Heart left ventricle (tissue), 16 donors: ENCODE data around the gene RAB3A. TPM values are rescaled to one million over a fixed set of nuclear protein-coding genes. Genes with fewer than 3 reads are reported as not detected.
A peak's percentile ranks its signal among the peaks of the same experiment; 100 is the strongest.

Experiments
- ATAC-seq, 4 donors: fragments of 200-7000 bp; cut with Tn5 transposase; one replicate each; pipeline ENCODE4 v1.9.1; 2020 to 2022; ENCODE audit warnings: moderate library complexity in 4 of 4, mild to moderate bottlenecking in 3 of 4, moderate number of reproducible peaks in 1 of 4
- DNase-seq, 5 donors: peaks; one replicate each; pipeline ENCODE4 v3.0.0-alpha.2; 2020
- H3K27ac ChIP-seq, 12 donors: fragments of 200-600 bp; sonication (generic) in 4 of 12; one replicate each; pipeline versions ENCODE4 v1.5.0 to v1.8.0; 2016 to 2022; ENCODE audit warnings: mild to moderate bottlenecking in 2 of 12
- H3K27me3 ChIP-seq, 9 donors: fragments of 200-600 bp; sonication (generic) in 2 of 9; one replicate each; pipeline versions ENCODE4 v1.5.1 to v1.8.0; 2016 to 2022; ENCODE audit warnings: mild to moderate bottlenecking in 3 of 9
- H3K36me3 ChIP-seq, 9 donors: fragments of 200-600 bp; sonication (generic) in 2 of 9; one replicate each; pipeline versions ENCODE4 v1.5.0 to v1.8.0; 2018 to 2022; ENCODE audit warnings: mild to moderate bottlenecking in 2 of 9
- H3K4me1 ChIP-seq, 12 donors: fragments of 200-600 bp; sonication (generic) in 4 of 12; one replicate each; pipeline versions ENCODE4 v1.5.0 to v1.8.0; 2016 to 2022; ENCODE audit warnings: mild to moderate bottlenecking in 3 of 12
- H3K4me3 ChIP-seq, 12 donors: fragments of 200-600 bp; sonication (generic) in 4 of 12; one replicate each; pipeline versions ENCODE4 v1.5.0 to v1.8.0; 2017 to 2022; ENCODE audit warnings: mild to moderate bottlenecking in 9 of 12, moderate library complexity in 4 of 12
- H3K9me3 ChIP-seq, 12 donors: fragments of 200-600 bp; sonication (generic) in 4 of 12; one replicate each; pipeline versions ENCODE4 v1.5.0 to v1.8.0; 2016 to 2022; ENCODE audit warnings: mild to moderate bottlenecking in 1 of 12
- CTCF ChIP-seq, 12 donors: fragments of 200-600 bp; sonication (generic) in 4 of 12; IDR thresholded peaks; one replicate each; pipeline versions ENCODE4 v1.5.0 to v1.8.0; 2018 to 2022; ENCODE audit warnings: antibody characterized with exemption in 12 of 12, mild to moderate bottlenecking in 5 of 12
- POLR2A ChIP-seq, 2 donors: fragments of 450-650 bp; IDR thresholded peaks; one replicate each; pipeline ENCODE4 v1.6.1; 2017; ENCODE audit warnings: antibody characterized with exemption in 2 of 2, mild to moderate bottlenecking in 2 of 2, moderate library complexity in 2 of 2
- WGBS, 4 donors: extraction: QIAGEN DNeasy Blood & Tissue Kit in 2 of 4; methylation state at CpG; one replicate each; pipeline versions ENCODE4 v1.1.5 to v1.1.7; 2013 to 2018; 5-methylcytosine and 5-hydroxymethylcytosine counted together
- intact Hi-C, 10 donors: fragments of 100-400 bp; cut with DNase I; formaldehyde crosslinking; loops; one replicate each; pipeline versions ENCODE4 v1.11.1 to v1.14.2; 2022
- polyA plus RNA-seq, 2 donors: library from polyadenylated mRNA; stranded (reverse); fragments of 200-250 nt; gene quantifications; one replicate each; pipeline ENCODE4 v1.2.3, GENCODE V29; 2013
- total RNA-seq, 9 donors: library from RNA; depleted of rRNA in 2 of 9; stranded (reverse); fragments of >200 nt in 2 of 9; fragmentation: NEBNext Ultra II Directional in 3 of 9; extraction: Animal tissue kit (Norgen Biotek cat#: 25700) in 3 of 9; gene quantifications; one replicate each; pipeline versions ENCODE4 v1.1.0 to v1.2.4, GENCODE V29; 2016 to 2023
- donor health status: ischemic (EF 13 %, LVEDD 7.1; RV severe dilation, severe dysfunction).
- donor health status: healthy with polysubstance abuse.
- donor health status: DM: no; HTN: yes; CAD: no.
- donor health status: DM: no; HTN: no; CAD: no.
- donor health status: ischemic (EF 25% LVEDD 6.9; RV normal size, moderate dysfunction).
- donor health status: ischemic (EF 25% LVEDD 5.7; RV mildly dilated, moderate dysfunction).
- donor health status: healthy.
- donor health status: DM: yes; HTN: yes; CAD: no.
- donor health status: ischemic (EF 35%, LVEDD 5.7; RV mildly dilated, moderate dysfunction).
- donor health status: nonischemic (EF 11% LVEDD 7.7; RV severe dilation, severe dysfunction).
- donor health status: DM: yes; HTN: yes; CAD: no.
- donor health status: PGD.
- donor health status: ischemic (EF 29% LVEDD 5.4; RV normal size, mild dysfunction).
- donor health status: nonischemic (EF 23%, LVEDD 6.1; RV moderate dilation, normal function).

The RAB3A gene
- total and polyA plus RNA-seq, 11 donors: 6.9 to 39.2 (median 24.0) TPM

GRCh38 chr19:18158467-18158866 is 45.4 kb downstream of the RAB3A start:
- 88 to 91% (median 89%) methylated on average over 4 of the region's 4 CpGs for WGBS, 4 donors
- Histone ChIP-seq H3K9me3 (no peaks in the 10 kb centered on the region), H3K27ac (no peak overlapping the region), H3K27me3 (no peaks in the 10 kb centered on the region), H3K4me1 (peaks cover 8 to 60% (median 40%) of the 10 kb centered on the region in 12 donors), H3K36me3 (peaks cover 0 to 28% (median 15%) of the 10 kb centered on the region in 9 donors), H3K4me3 (no peak overlapping the region)
- intact Hi-C loops: loop anchor here in 2 of 10 donors (5.0 to 10.0 kb wide), 2 partner anchors 46 to 154 kb away; partner anchors contain the start of gene ARRDC2 (in 1 of the 2)
- no peak for ATAC-seq
- no peak for DNase-seq
- TF ChIP-seq POLR2A (IDR thresholded peaks at IDR 0.05) (no peak), CTCF (IDR thresholded peaks at IDR 0.05) (no peak)

- Histone ChIP-seq H3K27ac (peak overlapping the region in 11 of 12 donors; percentile 64 to 91 (median 78)), H3K4me1 (peaks cover 8 to 62% (median 41%) of the 10 kb centered on the region in 12 donors), H3K9me3 (no peaks in the 10 kb centered on the region), H3K36me3 (peaks cover 0 to 19% (median 7%) of the 10 kb centered on the region in 9 donors), H3K27me3 (no peaks in the 10 kb centered on the region), H3K4me3 (no peak overlapping the region)
- intact Hi-C loops: loop anchor here in 2 of 10 donors (1.0 to 10.0 kb wide), 3 partner anchors 35 to 153 kb away; partner anchors contain the start of gene ARRDC2 (in 1 of the 2)
- no peak for ATAC-seq
- TF ChIP-seq CTCF (IDR thresholded peaks at IDR 0.05) (no peak), POLR2A (IDR thresholded peaks at IDR 0.05) (no peak)
- WGBS, 4 donors: 38 to 51% (median 40%) methylated on average over 18 of the region's 18 CpGs
- no peak for DNase-seq
These were observed 46.3 kb downstream of the RAB3A start for GRCh38 chr19:18157465-18158063.

GRCh38 chr19:18156841-18157464 is 46.9 kb downstream of the RAB3A start:
- Histone ChIP-seq H3K27ac (peak overlapping the region; percentile 47 to 91 (median 76)), H3K4me1 (peaks cover 8 to 64% (median 41%) of the 10 kb centered on the region in 12 donors), H3K36me3 (peaks cover 0 to 13% (median 2%) of the 10 kb centered on the region in 9 donors), H3K9me3 (no peaks in the 10 kb centered on the region), H3K4me3 (no peak overlapping the region), H3K27me3 (no peaks in the 10 kb centered on the region)
- no peak for TF ChIP-seq POLR2A (IDR thresholded peaks at IDR 0.05)
- TF ChIP-seq CTCF (IDR thresholded peaks at IDR 0.05): no peak
- intact Hi-C loops: loop anchor here in 2 of 10 donors (1.0 to 10.0 kb wide), 3 partner anchors 35 to 152 kb away; partner anchors contain the start of gene ARRDC2 (in 1 of the 2)
- 25 to 32% (median 28%) methylated on average over 18 to 22 of the region's 22 CpGs for WGBS, 4 donors
- DNase-seq: peak; percentile 91 to 95 (median 93)
- ATAC-seq: peak; percentile 32 to 62 (median 40)

- no peak for TF ChIP-seq POLR2A (IDR thresholded peaks at IDR 0.05)
- no peak for TF ChIP-seq CTCF (IDR thresholded peaks at IDR 0.05)
- Histone ChIP-seq H3K9me3 (no peaks in the 10 kb centered on the region), H3K4me3 (no peak overlapping the region), H3K27ac (peak overlapping the region; percentile 47 to 91 (median 76)), H3K4me1 (peaks cover 8 to 64% (median 41%) of the 10 kb centered on the region in 12 donors), H3K36me3 (peaks cover 0 to 11% (median 0%) of the 10 kb centered on the region in 9 donors), H3K27me3 (no peaks in the 10 kb centered on the region)
- 93 to 98% (median 95%) methylated on average over 5 to 6 of the region's 6 CpGs for WGBS, 4 donors
- ATAC-seq (no peak), DNase-seq (no peak)
- intact Hi-C loops: loop anchor here in 2 of 10 donors (5.0 to 10.0 kb wide), 2 partner anchors 44 to 151 kb away; partner anchors contain the start of gene ARRDC2 (in 1 of the 2)
These were observed 47.6 kb downstream of the RAB3A start for GRCh38 chr19:18156268-18156667.
